Endothelial cell of umbilical vein (primary cell): ENCODE data around the gene BIRC2. TPM values are rescaled to one million over a fixed set of nuclear protein-coding genes. Genes with fewer than 3 reads are reported as not detected.

ENCODE experiments used
- BruUV-seq: library from RNA; stranded (reverse); fragments of 400-500 nt; replicated peaks from 2 replicates; lab custom pipeline; 2021; lab: Mats Ljungman, UMichigan
- CTCF ChIA-PET: fragments of 300-600, 350-600 bp; sonication (Branson Sonifier 250); formaldehyde crosslinking; loops from one replicate; lab custom pipeline; 2021; ENCODE audit warnings: antibody characterized with exemption, inconsistent platforms; lab: Charles Lee
- POLR2A ChIA-PET: fragments of 300-600, 350-600 bp; sonication (Branson Sonifier 250); formaldehyde crosslinking; loops from one replicate; lab custom pipeline; 2021; ENCODE audit warnings: antibody characterized with exemption, inconsistent platforms; lab: Charles Lee
- DNase-seq: peaks from one replicate; pipeline ENCODE4 v3.0.0-alpha.2; 2011; ENCODE audit warnings: low read depth, low spot score
- FAIRE-seq: peaks from 2 replicates; lab custom pipeline; 2011; peaks lifted over from hg19 to GRCh38; lab: Jason Lieb, UNC
- H2AFZ ChIP-seq: 2 replicates; pipeline ENCODE4 v1.6.0; 2012; ENCODE audit warnings: low read depth, low read length, control low read depth, inconsistent platforms
- H3K27ac ChIP-seq: 2 replicates; pipeline ENCODE4 v1.5.1; 2011; ENCODE audit warnings: low read depth, mild to moderate bottlenecking, control low read depth, low read length, moderate library complexity; ENCODE audit not compliant: insufficient read depth
- H3K27me3 ChIP-seq, 2 experiments: 2 replicates each; pipeline versions ENCODE4 v1.6.0 to v1.6.1; 2011; ENCODE audit warnings: low read length in 2 of 2, mixed read lengths in 1 of 2; ENCODE audit not compliant: control insufficient read depth in 2 of 2, insufficient read depth in 2 of 2
- H3K36me3 ChIP-seq, 2 experiments: 2 replicates in 1 of 2; 3 replicates in 1 of 2; pipeline ENCODE4 v1.5.1; 2011; ENCODE audit warnings: low read length in 2 of 2, mild to moderate bottlenecking in 1 of 2, moderate library complexity in 1 of 2; ENCODE audit not compliant: control insufficient read depth in 2 of 2, insufficient read depth in 2 of 2; ENCODE audit errors: extremely low read depth in 1 of 2
- H3K4me1 ChIP-seq: 3 replicates; pipeline ENCODE4 v1.5.1; 2011; ENCODE audit warnings: mild to moderate bottlenecking, low read length; ENCODE audit not compliant: control insufficient read depth, insufficient read depth; ENCODE audit errors: extremely low read depth
- H3K4me2 ChIP-seq: 2 replicates; pipeline ENCODE4 v1.6.1; 2011; ENCODE audit warnings: low read length, control low read depth, mixed read lengths; ENCODE audit not compliant: insufficient read depth
- H3K4me3 ChIP-seq, 3 experiments: fragments of 200-600 bp in 1 of 3; sonication (generic), shearing (Covaris generic) in 1 of 3; replicated peaks in 1 of 3; 2 replicates each; pipeline ENCODE4 v1.5.1; 2011 to 2016; ENCODE audit warnings: control low read depth in 3 of 3, low read length in 3 of 3, mild to moderate bottlenecking in 2 of 3, inconsistent platforms in 1 of 3, low read depth in 1 of 3, moderate library complexity in 1 of 3; ENCODE audit not compliant: insufficient read depth in 1 of 3
- H3K79me2 ChIP-seq: 2 replicates; pipeline ENCODE4 v1.6.0; 2012; ENCODE audit warnings: low read length, inconsistent platforms; ENCODE audit not compliant: control insufficient read depth, insufficient read depth
- H3K9ac ChIP-seq: replicated peaks from 2 replicates; pipeline ENCODE3; 2011; ENCODE audit warnings: low read length, control low read depth; ENCODE audit not compliant: insufficient read depth; ENCODE audit errors: extremely low read depth
- H3K9me1 ChIP-seq: replicated peaks from 3 replicates; pipeline ENCODE4 v1.6.0; 2011; ENCODE audit warnings: mild to moderate bottlenecking, low read length; ENCODE audit not compliant: control insufficient read depth, insufficient read depth; ENCODE audit errors: extremely low read depth
- H3K9me3 ChIP-seq: replicated peaks from 2 replicates; pipeline ENCODE4 v1.5.1; 2012; ENCODE audit warnings: low read length, inconsistent platforms; ENCODE audit not compliant: control insufficient read depth, insufficient read depth
- H4K20me1 ChIP-seq: replicated peaks from 2 replicates; pipeline ENCODE3; 2011; ENCODE audit warnings: mild to moderate bottlenecking, low read length; ENCODE audit not compliant: control insufficient read depth, insufficient read depth; ENCODE audit errors: extremely low read depth
- CTCF ChIP-seq, 2 donors: IDR thresholded peaks; 1 replicate in 1 of 2; 2 replicates in 1 of 2; pipeline ENCODE4 v1.5.1; 2011; ENCODE audit warnings: low read length in 2 of 2, mild to moderate bottlenecking in 2 of 2, moderate library complexity in 2 of 2, control low read depth in 1 of 2, inconsistent platforms in 1 of 2, low read depth in 1 of 2; ENCODE audit not compliant: insufficient read depth in 1 of 2; ENCODE audit errors: extremely low read depth in 1 of 2
- EZH2 ChIP-seq: IDR thresholded peaks from 2 replicates; pipeline ENCODE4 v1.6.1; 2012; ENCODE audit warnings: borderline replicate concordance, low read depth, mild to moderate bottlenecking, moderate library complexity, low read length, inconsistent platforms; ENCODE audit not compliant: severe bottlenecking
- FOS ChIP-seq: IDR thresholded peaks from 2 replicates; pipeline ENCODE4 v1.6.1; 2011; ENCODE audit warnings: mild to moderate bottlenecking, low read length, moderate library complexity, borderline replicate concordance; ENCODE audit not compliant: insufficient read depth
- GATA2 ChIP-seq: IDR thresholded peaks from 2 replicates; pipeline ENCODE4 v1.7.0; 2011; ENCODE audit warnings: low read depth, mild to moderate bottlenecking, moderate library complexity, mixed read lengths, low read length; ENCODE audit not compliant: insufficient read length, insufficient read depth
- JUN ChIP-seq: IDR thresholded peaks from 2 replicates; pipeline ENCODE4 v1.6.1; 2011; ENCODE audit warnings: borderline replicate concordance, low read depth; ENCODE audit not compliant: insufficient read length, insufficient read depth
- MAX ChIP-seq: IDR thresholded peaks from 2 replicates; pipeline ENCODE4 v1.6.1; 2011; ENCODE audit not compliant: insufficient read depth, insufficient read length
- MYC ChIP-seq: IDR thresholded peaks from one replicate; pipeline ENCODE4 v1.6.1; 2011; ENCODE audit warnings: mild to moderate bottlenecking, low read depth, low read length
- POLR2A ChIP-seq: IDR thresholded peaks from 2 replicates; pipeline ENCODE4 v1.6.1; 2012; ENCODE audit warnings: low read depth, mild to moderate bottlenecking, control low read depth, low read length
- POLR2AphosphoS5 ChIP-seq: IDR thresholded peaks from 2 replicates; pipeline ENCODE4 v1.6.1; 2012; ENCODE audit warnings: low read depth, mild to moderate bottlenecking, control low read depth, low read length, moderate library complexity; ENCODE audit not compliant: insufficient read depth
- dilution Hi-C: fragments of 300-500 bp; cut with MboI; formaldehyde crosslinking; loops from one replicate; pipeline ENCODE4 v1.15.0; 2019; ENCODE audit warnings: low sequenced_read_pairs; ENCODE audit not compliant: extremely low pct_ligation_motif_present
- intact Hi-C: fragments of 100-400 bp; cut with micrococcal nuclease; formaldehyde crosslinking; loops from one replicate; pipeline ENCODE4 v1.10.0; 2022
- polyA plus RNA-seq, 4 experiments: library from polyadenylated mRNA; depleted of rRNA in 3 of 4; stranded (reverse) in 3 of 4; unstranded in 1 of 4; fragments of >200 nt; gene quantifications; 2 replicates each; pipeline versions ENCODE4 v1.2.1 to v1.2.3, GENCODE V29; 2011 to 2012; ENCODE audit warnings: missing spikeins in 1 of 4
- total RNA-seq: library from RNA; stranded (reverse); gene quantifications from 2 replicates; pipeline ENCODE4 v1.2.3, GENCODE V29; 2021

BIRC2 gene
- total and polyA plus RNA-seq, 2 donors (not counting 3 experiments of a cell fraction or from before 2014, with no cell fraction given), result 42.8 to 47.3 TPM

- BruUV-seq, result no TSS peak
- H3K4me1 ChIP-seq, result no peaks in the 10 kb centered on the region
- no peak for DNase-seq
- no peaks in the 10 kb centered on the region for H3K79me2 ChIP-seq
- TF ChIP-seq JUN (no peak), CTCF (IDR thresholded peaks at IDR 0.05; ENCODE audit: extremely low read depth in 1 of 2, insufficient read depth in 1 of 2, low read depth in 1 of 2, low read length in 2 of 2) (no peak), POLR2AphosphoS5 (no peak), FOS (no peak), MYC (no peak), GATA2 (no peak), MAX (no peak), POLR2A (no peak), EZH2 (no peak)
- intact Hi-C loops (no loop called here), dilution Hi-C loops (no loop called here)
- H3K36me3 ChIP-seq, result no peaks in the 10 kb centered on the region
- POLR2A ChIA-PET, result no interaction called here
- no peak overlapping the region for H3K27ac ChIP-seq
- H4K20me1 ChIP-seq, result no peaks in the 10 kb centered on the region
- H3K9me1 ChIP-seq, result no peaks in the 10 kb centered on the region
- H3K4me2 ChIP-seq, result no peak overlapping the region
- no peak for FAIRE-seq
- H3K4me3 ChIP-seq, result no peak overlapping the region
- no peak overlapping the region for H2AFZ ChIP-seq
- CTCF ChIA-PET, result no interaction called here
- no peaks in the 10 kb centered on the region for H3K9me3 ChIP-seq
- H3K27me3 ChIP-seq, result no peaks in the 10 kb centered on the region
- H3K9ac ChIP-seq, result no peak overlapping the region
Measured at GRCh38 chr11:102330231-102330630, 16.8 kb upstream of the BIRC2 start.
